ENCODE data around the gene SLC27A5. TPM values are rescaled to one million over a fixed set of nuclear protein-coding genes. Genes with fewer than 3 reads are reported as not detected.
A peak's percentile ranks its signal among the peaks of the same experiment; 100 is the strongest.

The SLC27A5 gene
- total and polyA plus RNA-seq, 2 of the 13 experiments (the other 11 are each of a cell fraction or from before 2014, with no cell fraction given) = 30.3 to 40.2 TPM

DNA sequence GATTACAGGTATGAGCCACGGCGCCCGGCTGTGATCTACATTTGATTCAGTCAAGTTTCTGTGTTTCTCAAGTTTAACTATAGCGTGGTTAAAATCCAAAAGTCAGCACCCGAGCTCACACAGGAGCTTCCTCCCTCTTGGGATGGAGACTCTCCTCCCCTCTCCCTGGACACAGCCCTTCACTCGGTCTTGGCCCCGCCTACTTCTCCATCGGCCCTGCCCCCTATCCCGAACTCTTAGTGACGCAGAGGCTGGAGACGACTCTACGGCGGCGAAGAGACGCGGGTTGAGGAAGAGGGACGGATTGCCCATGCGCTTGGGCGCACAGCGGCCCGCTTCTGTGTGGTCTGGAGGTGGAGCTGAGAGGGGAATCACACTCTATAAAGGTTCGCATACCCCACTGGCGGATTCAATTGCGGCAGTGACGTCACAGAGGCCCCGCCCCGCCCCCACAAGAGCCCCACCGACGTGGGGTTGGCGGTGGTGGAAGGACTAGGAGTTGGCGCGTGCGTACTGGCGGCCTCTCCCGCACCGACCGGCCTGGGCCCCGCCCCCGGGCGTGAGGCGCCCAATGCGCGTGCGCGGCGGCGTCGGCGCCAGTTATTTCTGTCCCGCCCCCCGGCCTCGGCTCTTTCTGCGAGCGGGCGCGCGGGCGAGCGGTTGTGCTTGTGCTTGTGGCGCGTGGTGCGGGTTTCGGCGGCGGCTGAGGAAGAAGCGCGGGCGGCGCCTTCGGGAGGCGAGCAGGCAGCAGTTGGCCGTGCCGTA, 32.2 kb upstream of the SLC27A5 start, which contains the start of gene TRIM28 (continued):
- TF ChIP-seq ZNF331 (CRISPR knock-in tag; IDR thresholded peaks at IDR 0.05) (peak; percentile 16), FOXP1 (IDR thresholded peaks at IDR 0.05) (no peak), FOXP1 (CRISPR knock-in tag; IDR thresholded peaks at IDR 0.05) (no peak), ZNF547 (CRISPR knock-in tag; IDR thresholded peaks at IDR 0.05) (peak; percentile 59; the same call in 1 of the 2 replicates), SAFB2 (CRISPR knock-in tag; IDR thresholded peaks at IDR 0.05; ENCODE audit: borderline replicate concordance, low read depth) (no peak), ZEB1 (IDR thresholded peaks at IDR 0.05; ENCODE audit: insufficient replicate concordance, low read depth) (no peak), GZF1 (CRISPR knock-in tag; IDR thresholded peaks at IDR 0.05) (no peak), ZNF431 (CRISPR knock-in tag; IDR thresholded peaks at IDR 0.05; ENCODE audit: borderline replicate concordance, low read depth) (peak; percentile 34; the same call in 1 of the 2 replicates), ZFX (CRISPR knock-in tag; IDR thresholded peaks at IDR 0.05; ENCODE audit: low read depth) (peak; percentile 93), ZBTB1 (CRISPR knock-in tag; IDR thresholded peaks at IDR 0.05; ENCODE audit: borderline replicate concordance) (no peak), KLF16 (CRISPR knock-in tag; IDR thresholded peaks at IDR 0.05) (peak in 1 of 2 experiments; percentile 32; a peak in 1 of 4 replicates), ZNF678 (CRISPR knock-in tag; IDR thresholded peaks at IDR 0.05) (no peak), MED1 (CRISPR knock-in tag; IDR thresholded peaks at IDR 0.05) (peak; percentile 53), MYC (CRISPR knock-in tag; IDR thresholded peaks at IDR 0.05; ENCODE audit: borderline replicate concordance) (peak; percentile 87), YY1 (IDR thresholded peaks at IDR 0.05; ENCODE audit: insufficient read depth, insufficient replicate concordance, low read depth, low read length) (no peak), ZNF709 (CRISPR knock-in tag; IDR thresholded peaks at IDR 0.05) (no peak), HHEX (CRISPR knock-in tag; IDR thresholded peaks at IDR 0.05) (no peak)
- TF ChIP-seq, protein P1, sequence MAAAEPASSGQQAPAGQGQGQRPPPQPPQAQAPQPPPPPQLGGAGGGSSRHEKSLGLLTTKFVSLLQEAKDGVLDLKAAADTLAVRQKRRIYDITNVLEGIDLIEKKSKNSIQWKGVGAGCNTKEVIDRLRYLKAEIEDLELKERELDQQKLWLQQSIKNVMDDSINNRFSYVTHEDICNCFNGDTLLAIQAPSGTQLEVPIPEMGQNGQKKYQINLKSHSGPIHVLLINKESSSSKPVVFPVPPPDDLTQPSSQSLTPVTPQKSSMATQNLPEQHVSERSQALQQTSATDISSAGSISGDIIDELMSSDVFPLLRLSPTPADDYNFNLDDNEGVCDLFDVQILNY (CRISPR knock-in tag; conservative IDR thresholded peaks at IDR 0.05) = peak; percentile 70
- TF ChIP-seq, protein P2, sequence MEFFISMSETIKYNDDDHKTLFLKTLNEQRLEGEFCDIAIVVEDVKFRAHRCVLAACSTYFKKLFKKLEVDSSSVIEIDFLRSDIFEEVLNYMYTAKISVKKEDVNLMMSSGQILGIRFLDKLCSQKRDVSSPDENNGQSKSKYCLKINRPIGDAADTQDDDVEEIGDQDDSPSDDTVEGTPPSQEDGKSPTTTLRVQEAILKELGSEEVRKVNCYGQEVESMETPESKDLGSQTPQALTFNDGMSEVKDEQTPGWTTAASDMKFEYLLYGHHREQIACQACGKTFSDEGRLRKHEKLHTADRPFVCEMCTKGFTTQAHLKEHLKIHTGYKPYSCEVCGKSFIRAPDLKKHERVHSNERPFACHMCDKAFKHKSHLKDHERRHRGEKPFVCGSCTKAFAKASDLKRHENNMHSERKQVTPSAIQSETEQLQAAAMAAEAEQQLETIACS (CRISPR knock-in tag; IDR thresholded peaks at IDR 0.05) = peak; percentile 66; the same call in 1 of the 2 replicates
- TF ChIP-seq, protein P3, sequence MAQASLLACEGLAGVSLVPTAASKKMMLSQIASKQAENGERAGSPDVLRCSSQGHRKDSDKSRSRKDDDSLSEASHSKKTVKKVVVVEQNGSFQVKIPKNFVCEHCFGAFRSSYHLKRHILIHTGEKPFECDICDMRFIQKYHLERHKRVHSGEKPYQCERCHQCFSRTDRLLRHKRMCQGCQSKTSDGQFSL (CRISPR knock-in tag; IDR thresholded peaks at IDR 0.05) = no peak
- TF ChIP-seq, protein P4, sequence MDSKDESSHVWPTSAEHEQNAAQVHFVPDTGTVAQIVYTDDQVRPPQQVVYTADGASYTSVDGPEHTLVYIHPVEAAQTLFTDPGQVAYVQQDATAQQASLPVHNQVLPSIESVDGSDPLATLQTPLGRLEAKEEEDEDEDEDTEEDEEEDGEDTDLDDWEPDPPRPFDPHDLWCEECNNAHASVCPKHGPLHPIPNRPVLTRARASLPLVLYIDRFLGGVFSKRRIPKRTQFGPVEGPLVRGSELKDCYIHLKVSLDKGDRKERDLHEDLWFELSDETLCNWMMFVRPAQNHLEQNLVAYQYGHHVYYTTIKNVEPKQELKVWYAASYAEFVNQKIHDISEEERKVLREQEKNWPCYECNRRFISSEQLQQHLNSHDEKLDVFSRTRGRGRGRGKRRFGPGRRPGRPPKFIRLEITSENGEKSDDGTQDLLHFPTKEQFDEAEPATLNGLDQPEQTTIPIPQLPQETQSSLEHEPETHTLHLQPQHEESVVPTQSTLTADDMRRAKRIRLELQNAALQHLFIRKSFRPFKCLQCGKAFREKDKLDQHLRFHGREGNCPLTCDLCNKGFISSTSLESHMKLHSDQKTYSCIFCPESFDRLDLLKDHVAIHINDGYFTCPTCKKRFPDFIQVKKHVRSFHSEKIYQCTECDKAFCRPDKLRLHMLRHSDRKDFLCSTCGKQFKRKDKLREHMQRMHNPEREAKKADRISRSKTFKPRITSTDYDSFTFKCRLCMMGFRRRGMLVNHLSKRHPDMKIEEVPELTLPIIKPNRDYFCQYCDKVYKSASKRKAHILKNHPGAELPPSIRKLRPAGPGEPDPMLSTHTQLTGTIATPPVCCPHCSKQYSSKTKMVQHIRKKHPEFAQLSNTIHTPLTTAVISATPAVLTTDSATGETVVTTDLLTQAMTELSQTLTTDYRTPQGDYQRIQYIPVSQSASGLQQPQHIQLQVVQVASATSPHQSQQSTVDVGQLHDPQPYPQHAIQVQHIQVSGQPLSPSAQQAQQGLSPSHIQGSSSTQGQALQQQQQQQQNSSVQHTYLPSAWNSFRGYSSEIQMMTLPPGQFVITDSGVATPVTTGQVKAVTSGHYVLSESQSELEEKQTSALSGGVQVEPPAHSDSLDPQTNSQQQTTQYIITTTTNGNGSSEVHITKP (CRISPR knock-in tag; IDR thresholded peaks at IDR 0.05; ENCODE audit: low read depth) = peak; percentile 54; the same call in 1 of the 2 replicates
- TF ChIP-seq, protein P5, sequence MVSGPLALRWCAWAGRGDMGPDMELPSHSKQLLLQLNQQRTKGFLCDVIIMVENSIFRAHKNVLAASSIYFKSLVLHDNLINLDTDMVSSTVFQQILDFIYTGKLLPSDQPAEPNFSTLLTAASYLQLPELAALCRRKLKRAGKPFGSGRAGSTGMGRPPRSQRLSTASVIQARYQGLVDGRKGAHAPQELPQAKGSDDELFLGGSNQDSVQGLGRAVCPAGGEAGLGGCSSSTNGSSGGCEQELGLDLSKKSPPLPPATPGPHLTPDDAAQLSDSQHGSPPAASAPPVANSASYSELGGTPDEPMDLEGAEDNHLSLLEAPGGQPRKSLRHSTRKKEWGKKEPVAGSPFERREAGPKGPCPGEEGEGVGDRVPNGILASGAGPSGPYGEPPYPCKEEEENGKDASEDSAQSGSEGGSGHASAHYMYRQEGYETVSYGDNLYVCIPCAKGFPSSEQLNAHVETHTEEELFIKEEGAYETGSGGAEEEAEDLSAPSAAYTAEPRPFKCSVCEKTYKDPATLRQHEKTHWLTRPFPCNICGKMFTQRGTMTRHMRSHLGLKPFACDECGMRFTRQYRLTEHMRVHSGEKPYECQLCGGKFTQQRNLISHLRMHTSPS (CRISPR knock-in tag; IDR thresholded peaks at IDR 0.05; ENCODE audit: low read depth) = no peak

Measured in HepG2 (cell line).